Right lobe of liver (tissue), 4 donors: Measurements from ENCODE around the gene SNX15.

Experiments used
- POLR2A ChIP-seq: fragments of 450-650 bp; IDR thresholded peaks from one replicate; pipeline ENCODE4 v1.6.1; 2017; ENCODE audit warnings: antibody characterized with exemption, mild to moderate bottlenecking
- TF ChIP-seq, protein P1 (sequence below), 4 donors: fragments of 200-600 bp in 3 of 4; fragments of 450-650 bp in 1 of 4; IDR thresholded peaks; one replicate each; pipeline versions ENCODE4 v1.5.1 to v1.8.0; 2016 to 2022; ENCODE audit warnings: antibody characterized with exemption in 4 of 4, mild to moderate bottlenecking in 2 of 4
- donor health status: DM: no; HTN: no; CAD: no.
- donor health status: DM: no; HTN: no; CAD: no.
- donor health status: DM: no; HTN: yes; CAD: no.

DNA sequence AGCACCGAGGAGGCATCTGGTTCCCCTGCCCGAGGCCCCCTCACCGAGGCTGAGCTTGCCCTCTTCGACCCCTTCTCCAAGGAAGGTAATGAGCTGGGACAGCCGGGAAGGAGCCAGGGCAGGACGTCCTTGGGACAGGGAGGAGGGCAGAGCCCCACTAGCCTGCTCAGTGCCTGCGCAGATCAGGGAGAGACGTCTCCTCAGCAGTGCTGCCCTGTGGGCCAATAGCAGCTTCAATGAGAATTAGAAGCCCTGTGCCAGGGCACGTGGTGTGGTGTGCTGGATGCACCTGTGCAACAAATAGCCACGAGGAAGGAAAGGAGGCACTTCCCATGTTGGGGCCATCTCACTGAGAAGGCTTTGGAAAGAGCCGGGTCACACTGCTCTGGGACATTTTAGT is 8.3 kb downstream of the SNX15 start:
- TF ChIP-seq, protein P1, sequence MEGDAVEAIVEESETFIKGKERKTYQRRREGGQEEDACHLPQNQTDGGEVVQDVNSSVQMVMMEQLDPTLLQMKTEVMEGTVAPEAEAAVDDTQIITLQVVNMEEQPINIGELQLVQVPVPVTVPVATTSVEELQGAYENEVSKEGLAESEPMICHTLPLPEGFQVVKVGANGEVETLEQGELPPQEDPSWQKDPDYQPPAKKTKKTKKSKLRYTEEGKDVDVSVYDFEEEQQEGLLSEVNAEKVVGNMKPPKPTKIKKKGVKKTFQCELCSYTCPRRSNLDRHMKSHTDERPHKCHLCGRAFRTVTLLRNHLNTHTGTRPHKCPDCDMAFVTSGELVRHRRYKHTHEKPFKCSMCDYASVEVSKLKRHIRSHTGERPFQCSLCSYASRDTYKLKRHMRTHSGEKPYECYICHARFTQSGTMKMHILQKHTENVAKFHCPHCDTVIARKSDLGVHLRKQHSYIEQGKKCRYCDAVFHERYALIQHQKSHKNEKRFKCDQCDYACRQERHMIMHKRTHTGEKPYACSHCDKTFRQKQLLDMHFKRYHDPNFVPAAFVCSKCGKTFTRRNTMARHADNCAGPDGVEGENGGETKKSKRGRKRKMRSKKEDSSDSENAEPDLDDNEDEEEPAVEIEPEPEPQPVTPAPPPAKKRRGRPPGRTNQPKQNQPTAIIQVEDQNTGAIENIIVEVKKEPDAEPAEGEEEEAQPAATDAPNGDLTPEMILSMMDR (IDR thresholded peaks at IDR 0.05): no peak
- no peak for TF ChIP-seq POLR2A
